ENCODE measurements around the gene PLK4. TPM values are rescaled to one million over a fixed set of nuclear protein-coding genes. Genes with fewer than 3 reads are reported as not detected.

The PLK4 gene
- total and polyA plus RNA-seq, 2 of the 4 experiments (the other 2 are of a cell fraction): 11.2 to 15.1 TPM

DNA sequence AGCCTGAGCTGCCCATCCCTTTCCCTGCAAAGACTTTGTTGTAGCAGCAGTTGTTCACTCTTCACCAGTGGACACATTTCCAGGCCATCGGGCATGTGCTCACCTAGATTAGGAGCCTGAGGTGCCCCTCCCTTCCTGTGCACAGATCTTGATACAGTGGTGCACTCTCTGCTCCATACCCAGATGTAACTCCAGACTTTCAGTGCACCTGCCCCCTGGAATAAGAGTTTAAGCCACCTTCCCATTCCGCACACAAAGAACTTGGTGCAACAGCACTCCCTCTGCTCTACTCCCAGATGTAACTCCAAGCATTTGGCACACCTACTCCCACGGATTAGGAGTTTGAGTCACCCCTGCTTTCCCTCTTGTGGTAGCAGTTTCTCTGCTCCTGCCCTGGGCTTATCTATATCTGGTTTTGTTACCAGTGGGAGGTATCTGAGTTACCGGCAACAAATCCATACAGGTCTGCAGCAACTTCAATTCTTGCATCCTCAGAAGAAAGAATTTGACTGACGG is 36.0 kb upstream of the PLK4 start:
- H2BK20ac ChIP-seq (ENCODE audit: low read depth, low read length): no peak overlapping the region
- no peaks in the 10 kb centered on the region for H3K9me1 ChIP-seq (ENCODE audit: insufficient read depth, low read length)
- H2AFZ ChIP-seq (replicated peaks; ENCODE audit: low read length, poor library complexity): no peak overlapping the region
- H3K4me2 ChIP-seq (ENCODE audit: low read depth, low read length): no peak overlapping the region
- no peak overlapping the region for H3K9ac ChIP-seq (ENCODE audit: low read depth, low read length)
- H2BK5ac ChIP-seq (ENCODE audit: low read depth, low read length, poor library complexity, severe bottlenecking): no peak overlapping the region
- H3K9me3 ChIP-seq (ENCODE audit: control insufficient read depth, insufficient read depth, low read length): no peaks in the 10 kb centered on the region
- no peak overlapping the region for H2AK9ac ChIP-seq (replicated peaks; ENCODE audit: low read depth, low read length, poor library complexity)
- intact Hi-C loops (cut with micrococcal nuclease): no loop called here
- no peaks in the 10 kb centered on the region for H4K20me1 ChIP-seq (ENCODE audit: insufficient read depth, low read length)
- H3K36me3 ChIP-seq (ENCODE audit: control insufficient read depth, insufficient read depth, low read length): no peaks in the 10 kb centered on the region
- no TSS peak for BruUV-seq (replicated peaks)
- H3K27me3 ChIP-seq (ENCODE audit: control insufficient read depth, insufficient read depth, low read length): no peaks in the 10 kb centered on the region
- no peak overlapping the region for H3K18ac ChIP-seq (ENCODE audit: low read depth, low read length)
- no peak overlapping the region for H3K23ac ChIP-seq (ENCODE audit: low read depth, low read length)
- no peak overlapping the region for H3K4ac ChIP-seq (ENCODE audit: low read depth, low read length)
- no peak overlapping the region for H4K5ac ChIP-seq (ENCODE audit: low read depth, low read length)
- DNase-seq (peak; percentile 12), ATAC-seq (ENCODE audit: low read depth) (no peak)
- no peak overlapping the region for H3K14ac ChIP-seq (replicated peaks; ENCODE audit: low read depth, low read length)
- H3K4me1 ChIP-seq (ENCODE audit: control insufficient read depth, insufficient read depth, low read length): no peaks in the 10 kb centered on the region
- H4K8ac ChIP-seq (ENCODE audit: low read depth in 2 of 2, low read length in 2 of 2): no peak overlapping the region
- in situ Hi-C loops (cut with MboI; ENCODE audit: low sequenced_read_pairs): no loop called here
- no peak overlapping the region for H3K27ac ChIP-seq (ENCODE audit: insufficient read depth, low read length)
- no peak overlapping the region for H4K91ac ChIP-seq (ENCODE audit: insufficient read depth, low read depth, low read length)
- H2AK5ac ChIP-seq (ENCODE audit: low read depth, low read length): no peak overlapping the region
- no CpG with 5 or more reads among the region's 5 CpGs for WGBS, 2 experiments (ENCODE audit: extremely low coverage in 2 of 2, insufficient read length in 1 of 2)
- H2BK120ac ChIP-seq (ENCODE audit: low read depth, low read length): no peak overlapping the region
- POLR2A ChIA-PET (ENCODE audit: unreplicated experiment): no interaction called here
- H3K4me3 ChIP-seq (ENCODE audit: insufficient read depth, low read depth, low read length): no peak overlapping the region
- no peak overlapping the region for H2BK15ac ChIP-seq (ENCODE audit: low read depth, low read length)
- no peaks in the 10 kb centered on the region; a peak in 2 of 4 replicates for H3K79me1 ChIP-seq (ENCODE audit: low read depth in 1 of 2, low read length in 2 of 2)
- CTCF ChIA-PET: no interaction called here
- no peak overlapping the region for H3K56ac ChIP-seq (ENCODE audit: extremely low read depth, insufficient read depth, low read length)
- dilution Hi-C loops (cut with HindIII; ENCODE audit: low sequenced_read_pairs, unreplicated experiment): no loop called here
- TF ChIP-seq RFX5 (IDR thresholded peaks at IDR 0.05; ENCODE audit: low read depth, low read length) (no peak), USF2 (IDR thresholded peaks at IDR 0.05; ENCODE audit: low read depth, low read length) (no peak), BHLHE40 (IDR thresholded peaks at IDR 0.05; ENCODE audit: low read depth, low read length) (no peak), RAD21 (IDR thresholded peaks at IDR 0.05; ENCODE audit: low read length) (no peak), POLR2A (IDR thresholded peaks at IDR 0.05; ENCODE audit: low read depth, low read length) (no peak), CHD1 (IDR thresholded peaks at IDR 0.05; ENCODE audit: low read depth, low read length) (no peak), NFE2L2 (IDR thresholded peaks at IDR 0.05; ENCODE audit: low read depth, low read length) (no peak), SMC3 (IDR thresholded peaks at IDR 0.05; ENCODE audit: low read depth, low read length) (no peak), RCOR1 (IDR thresholded peaks at IDR 0.05; ENCODE audit: insufficient replicate concordance, low read length) (no peak), ELK1 (IDR thresholded peaks at IDR 0.05; ENCODE audit: borderline replicate concordance, low read depth, low read length) (no peak), MAZ (IDR thresholded peaks at IDR 0.05; ENCODE audit: borderline replicate concordance, low read depth, low read length) (no peak), MAFK (IDR thresholded peaks at IDR 0.05; ENCODE audit: low read depth, low read length) (no peak), MXI1 (IDR thresholded peaks at IDR 0.05; ENCODE audit: borderline replicate concordance, low read depth, low read length) (no peak), FOS (IDR thresholded peaks at IDR 0.05; ENCODE audit: low read depth, low read length) (no peak), CEBPB (IDR thresholded peaks at IDR 0.05; ENCODE audit: low read depth, low read length) (no peak)
- TF ChIP-seq, protein P1, sequence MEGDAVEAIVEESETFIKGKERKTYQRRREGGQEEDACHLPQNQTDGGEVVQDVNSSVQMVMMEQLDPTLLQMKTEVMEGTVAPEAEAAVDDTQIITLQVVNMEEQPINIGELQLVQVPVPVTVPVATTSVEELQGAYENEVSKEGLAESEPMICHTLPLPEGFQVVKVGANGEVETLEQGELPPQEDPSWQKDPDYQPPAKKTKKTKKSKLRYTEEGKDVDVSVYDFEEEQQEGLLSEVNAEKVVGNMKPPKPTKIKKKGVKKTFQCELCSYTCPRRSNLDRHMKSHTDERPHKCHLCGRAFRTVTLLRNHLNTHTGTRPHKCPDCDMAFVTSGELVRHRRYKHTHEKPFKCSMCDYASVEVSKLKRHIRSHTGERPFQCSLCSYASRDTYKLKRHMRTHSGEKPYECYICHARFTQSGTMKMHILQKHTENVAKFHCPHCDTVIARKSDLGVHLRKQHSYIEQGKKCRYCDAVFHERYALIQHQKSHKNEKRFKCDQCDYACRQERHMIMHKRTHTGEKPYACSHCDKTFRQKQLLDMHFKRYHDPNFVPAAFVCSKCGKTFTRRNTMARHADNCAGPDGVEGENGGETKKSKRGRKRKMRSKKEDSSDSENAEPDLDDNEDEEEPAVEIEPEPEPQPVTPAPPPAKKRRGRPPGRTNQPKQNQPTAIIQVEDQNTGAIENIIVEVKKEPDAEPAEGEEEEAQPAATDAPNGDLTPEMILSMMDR (conservative IDR thresholded peaks at IDR 0.05; ENCODE audit: low read depth, low read length): no peak
